ENCODE data around the gene KLHL40. TPM values are rescaled to one million over a fixed set of nuclear protein-coding genes. Genes with fewer than 3 reads are reported as not detected.

KLHL40 gene
- total RNA-seq, 2 experiments from 2014 or later, result not detected

DNA sequence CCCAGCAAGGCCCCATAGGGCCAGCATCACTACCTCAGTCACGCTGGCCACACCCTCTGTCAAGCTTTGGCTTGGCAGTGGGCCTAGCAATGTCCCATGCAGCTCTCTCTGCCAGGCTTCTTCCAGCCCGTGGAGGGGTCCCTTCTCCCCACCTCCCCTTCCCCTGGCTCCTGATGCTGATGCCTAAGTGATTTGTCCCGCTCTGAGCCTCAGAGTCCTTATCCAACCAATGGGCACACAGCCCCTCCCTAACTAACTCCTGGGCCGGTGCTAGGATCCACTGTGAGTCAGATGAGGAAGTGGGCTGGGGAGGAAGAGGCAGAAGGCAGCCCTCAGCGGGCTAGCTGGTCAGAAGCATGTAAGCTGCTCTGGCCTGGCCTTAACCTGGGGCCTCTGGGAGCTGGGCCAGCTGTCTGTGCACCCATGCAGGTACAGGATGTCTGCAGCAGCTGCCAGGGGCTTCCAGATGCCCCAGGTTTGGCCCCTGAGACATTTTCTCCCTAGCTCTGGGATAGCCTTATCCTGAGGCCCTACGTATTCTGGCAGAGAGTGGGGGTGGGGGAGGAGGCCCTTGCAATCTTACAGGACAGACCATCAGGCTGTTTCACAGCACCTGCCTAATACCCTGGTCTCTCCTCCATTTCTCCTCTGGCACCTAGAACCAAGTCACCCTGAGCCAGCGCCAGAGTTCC is 32.6 kb upstream of the KLHL40 start:
- H3K4me1 Mint-ChIP-seq (ENCODE audit: low read depth), result peaks cover 2% of the 10 kb centered on the region
- H3K27ac Mint-ChIP-seq, result no peak overlapping the region
- CTCF ChIA-PET, result interaction anchor here (1.1 to 1.3 kb wide), 3 partner anchors 16 to 97 kb away, joined by 3 to 4 read pairs (median 3); no protein-coding TSS in a partner anchor
- H3K9me3 Mint-ChIP-seq, result no peaks in the 10 kb centered on the region
- no peak for DNase-seq
- intact Hi-C loops (cut with micrococcal nuclease), result no loop called here
- H3K4me3 Mint-ChIP-seq, result peak overlapping the region; percentile 41
- peaks cover 7% of the 10 kb centered on the region for H3K36me3 Mint-ChIP-seq (ENCODE audit: low read depth)
- no peaks in the 10 kb centered on the region for H3K27me3 Mint-ChIP-seq (ENCODE audit: low read depth)

DNA sequence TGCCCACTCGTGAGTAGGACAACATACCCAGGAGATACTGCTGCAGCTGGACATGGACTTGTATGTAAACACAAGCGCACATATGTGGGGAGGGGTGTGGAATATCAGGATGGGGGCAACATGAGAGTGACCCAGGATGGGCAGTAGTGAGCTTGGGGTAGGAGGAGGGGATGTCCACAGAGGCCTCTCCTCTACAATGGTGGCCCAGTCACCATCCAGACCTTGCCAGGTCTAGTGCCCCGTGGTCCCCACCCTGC is 32.1 kb upstream of the KLHL40 start:
- H3K27me3 Mint-ChIP-seq (ENCODE audit: low read depth), result no peaks in the 10 kb centered on the region
- H3K27ac Mint-ChIP-seq, result no peak overlapping the region
- CTCF ChIA-PET, result interaction anchor here (1.1 to 1.3 kb wide), 2 partner anchors 16 to 70 kb away, joined by 3 to 4 read pairs; no protein-coding TSS in a partner anchor
- H3K4me3 Mint-ChIP-seq, result peak overlapping the region; percentile 41
- H3K9me3 Mint-ChIP-seq, result no peaks in the 10 kb centered on the region
- DNase-seq, result no peak
- intact Hi-C loops (cut with micrococcal nuclease), result no loop called here
- H3K4me1 Mint-ChIP-seq (ENCODE audit: low read depth), result peaks cover 2% of the 10 kb centered on the region
- H3K36me3 Mint-ChIP-seq (ENCODE audit: low read depth), result peaks cover 4% of the 10 kb centered on the region

- intact Hi-C loops (cut with micrococcal nuclease), result no loop called here
- peak within 1 kb of the TSS; percentile 76 for H3K4me3 Mint-ChIP-seq
- H3K36me3 Mint-ChIP-seq (ENCODE audit: low read depth), result peaks cover 3% of the 10 kb centered on the region
- CTCF ChIA-PET, result interaction anchor here (1.3 kb wide), 1 partner anchor 71 kb away, joined by 3 read pairs; no protein-coding TSS in a partner anchor
- no peaks in the 10 kb centered on the region for H3K27me3 Mint-ChIP-seq (ENCODE audit: low read depth)
- no peak within 1 kb of the TSS for H3K27ac Mint-ChIP-seq
- DNase-seq, result peak; percentile 34
- H3K9me3 Mint-ChIP-seq, result no peaks in the 10 kb centered on the region
- peaks cover 2% of the 10 kb centered on the region for H3K4me1 Mint-ChIP-seq (ENCODE audit: low read depth)
Measured at GRCh38 chr3:42653560-42654330, 31.6 kb upstream of the KLHL40 start, which contains the start of gene ZBTB47. Gene ZBTB47, plus strand, starts transcription at chr3:42653697. Its CDS starts 4,659 bp downstream, at chr3:42658356.

DNA sequence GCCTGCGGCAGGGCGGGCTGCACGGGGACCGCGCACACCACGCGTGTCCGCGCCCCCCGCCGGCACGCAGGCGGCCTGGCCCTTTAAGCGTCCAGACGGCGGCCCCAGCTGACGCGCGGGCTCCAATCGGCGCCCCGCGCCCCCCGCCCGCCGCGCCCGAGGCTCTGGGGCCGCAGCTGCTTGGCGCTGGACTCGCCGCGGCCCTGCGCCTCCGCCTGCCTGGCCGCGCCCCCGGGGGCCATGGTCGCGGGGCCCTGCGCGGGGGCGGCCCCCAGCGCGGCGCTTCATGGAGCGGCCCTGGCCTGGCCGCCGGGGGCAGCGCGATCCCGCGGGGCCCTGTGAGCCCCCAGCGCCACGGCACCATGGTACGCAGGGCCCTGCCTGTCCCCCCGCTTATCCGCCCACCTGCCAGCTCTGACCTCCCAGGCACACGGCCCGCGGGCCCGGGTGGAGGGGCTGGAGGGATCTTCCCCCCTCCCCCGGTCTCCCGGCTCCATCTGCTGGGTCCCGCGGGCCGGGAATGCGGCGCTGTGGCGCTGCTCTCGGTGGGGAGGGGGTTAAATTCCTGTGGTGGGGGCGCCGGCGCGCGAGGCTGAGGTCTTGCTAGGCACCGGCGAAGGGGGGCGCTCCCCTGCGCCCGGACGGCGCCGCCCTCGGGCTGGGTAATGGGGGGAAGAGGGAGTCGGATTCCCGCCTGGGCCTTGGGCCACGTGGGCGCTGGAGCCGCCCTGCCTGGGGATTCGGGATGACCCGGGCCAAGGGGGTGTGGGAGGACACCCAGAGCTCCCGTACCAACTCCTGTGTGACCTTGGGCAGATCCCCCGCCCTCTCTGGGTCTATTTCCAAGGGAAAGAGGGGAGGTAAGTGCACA is 30.8 kb upstream of the KLHL40 start:
- H3K27me3 Mint-ChIP-seq (ENCODE audit: low read depth), result no peaks in the 10 kb centered on the region
- intact Hi-C loops (cut with micrococcal nuclease), result no loop called here
- H3K4me3 Mint-ChIP-seq, result peak overlapping the region; percentile 49
- H3K36me3 Mint-ChIP-seq (ENCODE audit: low read depth), result no peaks in the 10 kb centered on the region
- no peaks in the 10 kb centered on the region for H3K9me3 Mint-ChIP-seq
- no peak overlapping the region for H3K27ac Mint-ChIP-seq
- peaks cover 2% of the 10 kb centered on the region for H3K4me1 Mint-ChIP-seq (ENCODE audit: low read depth)
- no peak for DNase-seq
- CTCF ChIA-PET, result no interaction called here

DNA sequence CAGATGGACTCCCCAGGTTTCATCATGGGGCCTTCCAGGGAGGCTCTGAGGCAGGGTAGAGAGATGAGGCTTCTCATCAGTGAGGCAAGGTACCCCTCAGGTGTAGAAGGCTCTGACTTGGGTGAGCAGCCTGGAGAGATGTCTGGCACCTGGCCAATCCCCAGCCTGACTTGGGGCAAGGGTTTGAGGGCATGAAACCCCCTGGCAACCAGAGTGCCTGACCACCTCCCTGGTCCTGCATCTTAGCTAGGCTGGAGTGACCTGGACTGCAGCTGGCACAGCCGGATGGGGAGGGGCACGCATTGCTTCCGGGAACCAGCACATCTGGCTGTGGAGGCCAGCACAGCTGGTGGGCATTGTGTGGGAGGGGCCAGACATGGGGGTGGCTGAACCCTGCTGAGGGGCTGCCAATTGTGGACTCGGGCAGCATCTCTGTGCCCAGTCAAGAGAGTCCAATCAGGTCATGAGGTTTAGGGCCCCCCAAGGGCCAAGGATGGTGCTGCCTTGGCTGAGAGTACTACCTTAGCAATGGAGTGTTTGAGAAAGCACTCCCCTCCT is 29.9 kb upstream of the KLHL40 start:
- intact Hi-C loops (cut with micrococcal nuclease), result no loop called here
- Mint-ChIP-seq H3K36me3 (ENCODE audit: low read depth) (no peaks in the 10 kb centered on the region), H3K27ac (no peak overlapping the region), H3K4me1 (ENCODE audit: low read depth) (peaks cover 2% of the 10 kb centered on the region), H3K4me3 (peak overlapping the region; percentile 49), H3K27me3 (ENCODE audit: low read depth) (no peaks in the 10 kb centered on the region), H3K9me3 (no peaks in the 10 kb centered on the region)
- DNase-seq, result no peak
- CTCF ChIA-PET, result no interaction called here

- DNase-seq, result no peak
- no peaks in the 10 kb centered on the region for H3K27me3 Mint-ChIP-seq (ENCODE audit: low read depth)
- no peak overlapping the region for H3K4me3 Mint-ChIP-seq
- no peak overlapping the region for H3K27ac Mint-ChIP-seq
- H3K4me1 Mint-ChIP-seq (ENCODE audit: low read depth), result peaks cover 2% of the 10 kb centered on the region
- CTCF ChIA-PET, result interaction anchor here (0.7 kb wide), 1 partner anchor 20 kb away, joined by 3 read pairs; no protein-coding TSS in a partner anchor
- no peaks in the 10 kb centered on the region for H3K36me3 Mint-ChIP-seq (ENCODE audit: low read depth)
- H3K9me3 Mint-ChIP-seq, result no peaks in the 10 kb centered on the region
- intact Hi-C loops (cut with micrococcal nuclease), result no loop called here
Measured at GRCh38 chr3:42655980-42656679, 29.2 kb upstream of the KLHL40 start.

- CTCF ChIA-PET, result interaction anchor here (0.7 kb wide), 1 partner anchor 21 kb away, joined by 3 read pairs; no protein-coding TSS in a partner anchor
- intact Hi-C loops (cut with micrococcal nuclease), result no loop called here
- no peak overlapping the region for H3K27ac Mint-ChIP-seq
- no peak overlapping the region for H3K4me3 Mint-ChIP-seq
- H3K9me3 Mint-ChIP-seq, result no peaks in the 10 kb centered on the region
- H3K36me3 Mint-ChIP-seq (ENCODE audit: low read depth), result no peaks in the 10 kb centered on the region
- no peak for DNase-seq
- H3K4me1 Mint-ChIP-seq (ENCODE audit: low read depth), result peaks cover 2% of the 10 kb centered on the region
- H3K27me3 Mint-ChIP-seq (ENCODE audit: low read depth), result no peaks in the 10 kb centered on the region
Measured at GRCh38 chr3:42656680-42657610, 28.4 kb upstream of the KLHL40 start.

DNA sequence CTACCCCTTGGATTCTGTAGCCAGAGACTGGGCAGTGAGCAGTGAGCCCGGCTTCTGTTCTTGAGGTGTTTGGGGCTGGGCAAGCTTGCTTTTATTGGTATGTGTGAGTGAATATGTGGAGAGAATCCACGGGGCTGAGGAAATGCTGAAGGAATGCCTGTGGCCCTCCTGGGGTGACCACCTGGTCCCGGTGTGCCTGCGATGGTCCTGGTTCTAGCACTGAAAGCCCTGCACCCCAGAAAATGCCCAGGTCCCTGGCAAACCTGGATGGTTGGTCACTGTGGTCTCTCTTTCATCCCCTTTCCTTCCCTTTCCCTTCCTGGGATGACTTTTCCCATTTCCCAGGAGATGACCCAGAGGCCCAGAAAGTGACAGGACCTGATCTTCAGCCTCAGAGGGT is 27.7 kb upstream of the KLHL40 start:
- Mint-ChIP-seq H3K27me3 (ENCODE audit: low read depth) (no peaks in the 10 kb centered on the region), H3K4me3 (no peak overlapping the region), H3K27ac (no peak overlapping the region), H3K9me3 (no peaks in the 10 kb centered on the region), H3K4me1 (ENCODE audit: low read depth) (peaks cover 2% of the 10 kb centered on the region), H3K36me3 (ENCODE audit: low read depth) (no peaks in the 10 kb centered on the region)
- no peak for DNase-seq
- intact Hi-C loops (cut with micrococcal nuclease), result no loop called here
- CTCF ChIA-PET, result no interaction called here

DNA sequence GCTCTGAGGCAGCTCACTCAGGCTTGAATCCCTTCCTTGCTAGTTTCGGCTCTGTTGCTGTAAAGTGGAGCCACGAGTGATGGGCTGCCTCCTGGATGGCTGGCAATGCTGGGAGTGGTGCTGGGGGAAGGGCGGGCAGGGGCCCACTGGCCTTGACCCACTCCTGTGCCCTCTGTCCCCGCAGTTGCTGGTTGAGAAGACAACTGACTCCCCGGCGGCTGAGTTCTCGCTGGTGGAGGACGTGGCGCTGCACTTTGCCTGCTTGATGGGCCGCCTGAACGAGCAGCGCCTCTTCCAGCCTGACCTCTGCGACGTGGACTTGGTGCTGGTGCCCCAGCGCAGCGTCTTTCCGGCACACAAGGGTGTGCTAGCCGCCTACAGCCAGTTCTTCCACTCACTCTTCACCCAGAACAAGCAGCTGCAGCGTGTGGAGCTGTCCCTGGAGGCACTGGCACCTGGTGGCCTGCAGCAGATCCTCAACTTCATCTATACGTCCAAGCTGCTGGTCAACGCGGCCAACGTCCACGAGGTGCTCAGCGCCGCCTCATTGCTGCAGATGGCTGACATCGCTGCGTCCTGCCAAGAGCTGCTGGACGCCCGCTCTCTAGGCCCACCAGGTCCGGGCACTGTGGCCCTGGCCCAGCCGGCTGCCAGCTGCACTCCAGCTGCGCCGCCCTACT is 27.1 kb upstream of the KLHL40 start:
- no peak for DNase-seq
- Mint-ChIP-seq H3K27me3 (ENCODE audit: low read depth) (no peaks in the 10 kb centered on the region), H3K27ac (no peak overlapping the region), H3K4me3 (no peak overlapping the region), H3K36me3 (ENCODE audit: low read depth) (no peaks in the 10 kb centered on the region), H3K9me3 (no peaks in the 10 kb centered on the region), H3K4me1 (ENCODE audit: low read depth) (peaks cover 2% of the 10 kb centered on the region)
- CTCF ChIA-PET, result no interaction called here
- intact Hi-C loops (cut with micrococcal nuclease), result no loop called here

DNA sequence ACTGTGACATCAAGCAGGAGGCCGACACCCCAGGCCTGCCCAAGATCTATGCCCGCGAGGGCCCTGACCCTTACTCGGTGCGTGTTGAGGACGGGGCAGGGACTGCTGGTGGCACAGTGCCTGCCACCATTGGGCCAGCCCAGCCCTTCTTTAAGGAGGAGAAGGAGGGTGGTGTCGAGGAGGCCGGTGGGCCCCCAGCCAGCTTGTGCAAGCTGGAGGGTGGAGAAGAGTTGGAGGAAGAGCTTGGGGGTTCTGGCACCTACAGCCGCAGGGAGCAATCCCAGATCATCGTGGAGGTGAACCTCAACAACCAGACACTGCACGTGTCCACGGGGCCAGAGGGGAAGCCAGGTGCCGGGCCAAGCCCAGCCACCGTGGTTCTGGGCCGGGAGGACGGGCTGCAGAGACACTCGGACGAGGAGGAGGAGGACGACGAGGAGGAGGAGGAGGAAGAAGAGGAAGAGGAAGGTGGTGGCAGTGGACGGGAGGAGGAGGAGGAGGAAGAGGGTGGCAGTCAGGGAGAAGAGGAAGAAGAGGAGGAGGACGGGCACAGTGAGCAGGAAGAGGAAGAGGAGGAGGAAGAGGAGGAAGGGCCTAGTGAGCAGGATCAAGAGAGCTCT is 26.5 kb upstream of the KLHL40 start:
- Mint-ChIP-seq H3K27ac (no peak overlapping the region), H3K36me3 (ENCODE audit: low read depth) (no peaks in the 10 kb centered on the region), H3K27me3 (ENCODE audit: low read depth) (no peaks in the 10 kb centered on the region), H3K4me3 (no peak overlapping the region), H3K9me3 (no peaks in the 10 kb centered on the region), H3K4me1 (ENCODE audit: low read depth) (no peaks in the 10 kb centered on the region)
- intact Hi-C loops (cut with micrococcal nuclease), result no loop called here
- DNase-seq, result no peak
- CTCF ChIA-PET, result interaction anchor here (0.9 kb wide), 1 partner anchor 23 kb away, joined by 3 read pairs; no protein-coding TSS in a partner anchor
